NCI-H226 (cell line): ENCODE results near the gene ARID5B.

Source experiments
- DNase-seq: peaks from one replicate; pipeline ENCODE4 v3.0.0-alpha.2; 2015

Gene ARID5B

GRCh38 chr10:62081341-62082270 lies 180.1 kb downstream of the ARID5B start:
- DNase-seq, result no peak

- no peak for DNase-seq
These were observed 180.8 kb downstream of the ARID5B start for GRCh38 chr10:62082271-62082656.

GRCh38 chr10:62082729-62083411 lies 181.4 kb downstream of the ARID5B start:
- peak; percentile 16 for DNase-seq

GRCh38 chr10:62083412-62084267 lies 182.1 kb downstream of the ARID5B start:
- DNase-seq, result peak; percentile 70

GRCh38 chr10:62084451-62084850 lies 183.0 kb downstream of the ARID5B start:
- DNase-seq, result no peak

- DNase-seq, result no peak
These were observed 183.9 kb downstream of the ARID5B start for GRCh38 chr10:62085404-62085803.

- DNase-seq, result no peak
These were observed 184.3 kb downstream of the ARID5B start for GRCh38 chr10:62085821-62086220.

GRCh38 chr10:62087329-62087728 lies 185.8 kb downstream of the ARID5B start:
- no peak for DNase-seq

GRCh38 chr10:62088786-62089185 lies 187.3 kb downstream of the ARID5B start:
- no peak for DNase-seq

GRCh38 chr10:62092301-62093030 lies 191.0 kb downstream of the ARID5B start:
- no peak for DNase-seq

- DNase-seq, result peak; percentile 86
These were observed 192.4 kb downstream of the ARID5B start for GRCh38 chr10:62093863-62094291.

- DNase-seq, result no peak
These were observed 194.0 kb downstream of the ARID5B start for GRCh38 chr10:62095181-62096122.

- DNase-seq, result no peak
These were observed 194.9 kb downstream of the ARID5B start for GRCh38 chr10:62096256-62096933.

- DNase-seq, result no peak
These were observed 197.0 kb downstream of the ARID5B start for GRCh38 chr10:62098278-62099121.

GRCh38 chr10:62099299-62099698 lies 197.8 kb downstream of the ARID5B start:
- DNase-seq, result no peak

- DNase-seq, result no peak
These were observed 202.4 kb downstream of the ARID5B start for GRCh38 chr10:62103857-62104256.

GRCh38 chr10:62106929-62107519 lies 205.5 kb downstream of the ARID5B start:
- DNase-seq, result no peak

GRCh38 chr10:62108759-62109586 lies 207.5 kb downstream of the ARID5B start:
- DNase-seq, result no peak
